ENCODE results near the gene PPTC7. TPM values are rescaled to one million over a fixed set of nuclear protein-coding genes. Genes with fewer than 3 reads are reported as not detected.
"Not testable (repeated sequence)": the region's sequence is repeated elsewhere in the genome, so short reads cannot be mapped to it uniquely, and the experiment has no call there.

The PPTC7 gene
- total RNA-seq, 4 donors from 2014 or later: 15.8 to 28.9 (median 22.8) TPM

DNA sequence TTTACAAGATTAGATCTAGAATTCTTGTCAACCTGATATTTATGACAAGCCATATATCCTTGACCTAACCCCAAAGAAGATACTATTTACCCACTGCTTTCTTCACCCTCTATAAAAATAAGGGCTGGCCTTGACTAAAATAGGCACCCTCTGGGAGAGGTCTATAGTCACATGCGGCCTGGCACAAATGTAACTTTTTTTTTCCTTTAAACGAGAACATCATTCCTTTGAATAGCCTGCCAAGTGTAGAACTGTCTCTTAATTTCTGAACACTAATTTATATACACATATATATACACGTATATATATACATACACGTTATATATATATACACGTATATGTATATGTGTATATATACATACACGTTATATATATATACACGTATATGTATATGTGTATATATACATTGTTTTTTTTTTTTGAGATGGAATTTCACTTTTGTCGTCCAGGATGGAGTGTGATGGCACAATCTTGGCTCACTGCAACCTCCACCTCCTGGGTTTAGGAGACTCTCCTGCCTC, 18.6 kb downstream of the PPTC7 start:
- no peak for DNase-seq
- TF ChIP-seq, protein P1, sequence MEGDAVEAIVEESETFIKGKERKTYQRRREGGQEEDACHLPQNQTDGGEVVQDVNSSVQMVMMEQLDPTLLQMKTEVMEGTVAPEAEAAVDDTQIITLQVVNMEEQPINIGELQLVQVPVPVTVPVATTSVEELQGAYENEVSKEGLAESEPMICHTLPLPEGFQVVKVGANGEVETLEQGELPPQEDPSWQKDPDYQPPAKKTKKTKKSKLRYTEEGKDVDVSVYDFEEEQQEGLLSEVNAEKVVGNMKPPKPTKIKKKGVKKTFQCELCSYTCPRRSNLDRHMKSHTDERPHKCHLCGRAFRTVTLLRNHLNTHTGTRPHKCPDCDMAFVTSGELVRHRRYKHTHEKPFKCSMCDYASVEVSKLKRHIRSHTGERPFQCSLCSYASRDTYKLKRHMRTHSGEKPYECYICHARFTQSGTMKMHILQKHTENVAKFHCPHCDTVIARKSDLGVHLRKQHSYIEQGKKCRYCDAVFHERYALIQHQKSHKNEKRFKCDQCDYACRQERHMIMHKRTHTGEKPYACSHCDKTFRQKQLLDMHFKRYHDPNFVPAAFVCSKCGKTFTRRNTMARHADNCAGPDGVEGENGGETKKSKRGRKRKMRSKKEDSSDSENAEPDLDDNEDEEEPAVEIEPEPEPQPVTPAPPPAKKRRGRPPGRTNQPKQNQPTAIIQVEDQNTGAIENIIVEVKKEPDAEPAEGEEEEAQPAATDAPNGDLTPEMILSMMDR (IDR thresholded peaks at IDR 0.05): no peak
- no peak for TF ChIP-seq POLR2A (IDR thresholded peaks at IDR 0.05)
- 82 to 86% methylated on average over 8 of the region's 8 CpGs for WGBS, 2 donors
- H3K4me1 ChIP-seq: peaks cover 15 to 49% of the 10 kb centered on the region in 2 donors
- intact Hi-C loops (cut with DNase I): no loop called here
- H3K27ac ChIP-seq: peak overlapping the region; percentile 26 to 33 (median 29)
- no peaks in the 10 kb centered on the region for H3K27me3 ChIP-seq
- H3K4me3 ChIP-seq (replicated peaks in 1 of 3): no peak overlapping the region
- no peaks in the 10 kb centered on the region for H3K36me3 ChIP-seq
- H3K9me3 ChIP-seq: no peaks in the 10 kb centered on the region

DNA sequence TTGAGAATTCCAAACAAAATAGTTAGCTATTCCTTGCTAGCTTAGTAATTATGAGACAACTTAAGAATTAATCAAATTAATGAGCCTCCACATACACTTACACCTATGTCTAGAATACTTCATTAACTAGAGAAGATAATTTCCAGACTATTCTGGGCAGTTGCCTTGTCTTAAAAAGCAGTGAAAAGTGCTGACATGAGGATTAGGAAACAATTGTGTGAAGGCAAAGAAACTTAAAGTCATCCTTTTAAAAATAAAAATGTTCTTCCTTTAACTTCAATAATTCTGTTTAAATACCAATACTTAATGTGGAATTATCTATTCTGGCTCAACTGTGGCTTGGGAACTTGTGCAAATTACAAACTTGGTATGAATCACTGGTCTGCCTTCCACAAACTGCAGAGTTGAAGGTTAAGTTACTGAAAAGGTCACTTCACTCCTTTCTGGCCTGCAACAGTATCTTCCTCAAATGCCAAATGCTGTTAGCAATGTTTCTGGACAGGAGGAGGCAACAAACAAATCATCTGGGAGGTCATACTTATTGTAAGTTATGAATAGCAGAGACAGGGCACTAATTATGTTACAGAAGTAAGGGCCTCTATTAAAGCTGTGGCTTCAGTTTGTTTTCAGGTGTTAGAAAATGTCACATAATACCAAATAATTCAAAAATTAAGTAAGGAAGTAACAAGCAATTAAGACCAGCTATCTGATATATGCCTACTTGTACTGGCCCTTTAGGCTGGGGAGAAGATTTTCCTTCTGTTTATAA, 19.2 kb downstream of the PPTC7 start:
- intact Hi-C loops (cut with DNase I): no loop called here
- Histone ChIP-seq H3K4me1 (peaks cover 15 to 50% of the 10 kb centered on the region in 2 donors), H3K27me3 (no peaks in the 10 kb centered on the region), H3K9me3 (no peaks in the 10 kb centered on the region), H3K27ac (peak overlapping the region; percentile 26 to 33 (median 29)), H3K36me3 (no peaks in the 10 kb centered on the region), H3K4me3 (replicated peaks in 1 of 3) (no peak overlapping the region)
- no peak for DNase-seq
- TF ChIP-seq, protein P1 (IDR thresholded peaks at IDR 0.05): no peak
- no peak for TF ChIP-seq POLR2A (IDR thresholded peaks at IDR 0.05)

DNA sequence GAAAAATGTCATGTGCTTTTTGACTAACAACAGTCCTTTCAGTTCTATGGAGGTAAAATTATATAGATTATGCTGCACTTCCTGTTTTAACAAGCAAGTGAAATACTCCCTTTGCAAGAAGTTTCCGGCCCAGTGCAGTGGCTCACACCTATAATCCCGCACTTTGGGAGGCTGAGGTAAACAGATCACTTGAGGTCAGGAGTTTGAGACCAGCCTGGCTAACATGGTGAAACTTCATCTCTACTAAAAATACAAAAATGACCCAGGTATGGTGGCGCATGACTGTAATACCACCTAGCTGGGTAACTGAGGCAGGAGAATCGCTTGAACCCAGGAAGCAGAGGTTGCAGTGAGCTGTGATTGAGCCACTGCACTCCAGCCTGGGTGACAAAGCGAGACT, 20.7 kb downstream of the PPTC7 start:
- intact Hi-C loops (cut with DNase I); H3K36me3 ChIP-seq; H3K27ac ChIP-seq; H3K27me3 ChIP-seq; H3K9me3 ChIP-seq; H3K4me3 ChIP-seq (replicated peaks in 1 of 3); DNase-seq: not testable (repeated sequence)
- WGBS, 2 donors: 86 to 94% methylated on average over 5 of the region's 5 CpGs
- peaks cover 15 to 55% of the 10 kb centered on the region in 2 donors for H3K4me1 ChIP-seq

DNA sequence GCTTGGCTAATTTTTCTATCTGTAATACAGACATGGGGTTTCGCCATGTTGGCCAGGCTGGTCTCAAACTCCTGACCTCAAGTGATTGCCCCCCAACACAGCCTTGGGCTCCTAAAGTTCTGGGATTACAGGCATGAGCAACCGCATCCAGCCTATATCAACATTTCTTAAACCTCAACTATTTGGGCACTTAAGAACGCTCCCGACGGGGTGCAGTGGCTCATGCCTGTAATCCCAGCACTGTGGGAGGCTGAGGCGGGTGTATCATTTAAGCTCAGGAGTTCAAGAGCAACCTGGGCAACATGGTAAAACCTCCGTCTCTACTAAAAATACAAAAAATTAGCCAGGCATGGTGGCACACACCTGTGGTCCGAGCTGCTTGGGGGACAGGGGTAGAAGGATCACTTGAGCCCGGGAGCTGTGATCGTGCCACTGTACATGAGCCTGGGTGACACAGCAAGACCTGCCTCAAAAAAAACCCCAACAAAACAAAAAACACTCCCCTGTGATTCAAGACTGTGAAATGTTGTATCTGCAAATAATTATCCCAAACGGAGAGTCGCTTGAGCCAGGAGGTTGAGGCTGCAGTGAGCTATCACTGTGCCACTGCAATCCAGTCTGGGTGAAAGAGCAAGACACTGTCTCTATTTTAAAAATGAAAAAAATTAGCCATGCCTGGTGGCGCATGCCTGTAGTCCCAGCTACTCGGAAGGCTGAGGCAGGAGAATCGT, 21.5 kb downstream of the PPTC7 start:
- no peak overlapping the region for H3K4me3 ChIP-seq (replicated peaks in 1 of 3)
- no peaks in the 10 kb centered on the region for H3K27me3 ChIP-seq
- intact Hi-C loops (cut with DNase I): no loop called here
- 88 to 89% methylated on average over 15 of the region's 15 CpGs for WGBS, 2 donors
- H3K9me3 ChIP-seq: no peaks in the 10 kb centered on the region
- H3K36me3 ChIP-seq: no peaks in the 10 kb centered on the region
- TF ChIP-seq, protein P1 (IDR thresholded peaks at IDR 0.05): no peak
- no peak for TF ChIP-seq POLR2A (IDR thresholded peaks at IDR 0.05)
- H3K27ac ChIP-seq: no peak overlapping the region
- no peak for DNase-seq
- peaks cover 18 to 59% of the 10 kb centered on the region in 2 donors for H3K4me1 ChIP-seq

DNA sequence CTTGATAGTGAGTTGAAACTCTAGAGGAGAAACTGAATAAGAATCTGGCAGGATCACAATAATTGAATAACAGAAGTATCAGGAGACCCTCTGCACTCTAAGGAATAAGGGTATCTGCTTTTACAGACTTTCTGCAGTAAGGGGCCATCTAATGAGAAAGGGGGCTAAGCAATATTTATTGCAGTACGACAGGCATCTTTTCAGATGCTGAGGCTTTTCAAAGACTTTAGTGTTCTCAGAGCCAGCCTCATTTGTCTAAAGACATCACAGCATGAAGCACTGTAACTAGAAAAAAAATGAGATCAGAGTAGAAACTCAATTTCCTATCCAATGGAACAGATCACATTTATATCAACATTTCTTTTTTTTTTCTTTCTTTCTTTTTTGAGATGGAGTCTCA, 22.2 kb downstream of the PPTC7 start:
- no peak for DNase-seq
- H3K27ac ChIP-seq: no peak overlapping the region
- H3K27me3 ChIP-seq: no peaks in the 10 kb centered on the region
- intact Hi-C loops (cut with DNase I): no loop called here
- WGBS, 2 donors: 89% methylated on average over 1 of the region's 1 CpG
- TF ChIP-seq, protein P1 (IDR thresholded peaks at IDR 0.05): no peak
- no peak for TF ChIP-seq POLR2A (IDR thresholded peaks at IDR 0.05)
- H3K9me3 ChIP-seq: no peaks in the 10 kb centered on the region
- no peaks in the 10 kb centered on the region for H3K36me3 ChIP-seq
- H3K4me3 ChIP-seq (replicated peaks in 1 of 3): no peak overlapping the region
- peaks cover 15 to 59% of the 10 kb centered on the region in 2 donors for H3K4me1 ChIP-seq
